ENCODE measurements around the gene RPL29.

- TF ChIP-seq CTCF (conservative IDR thresholded peaks at IDR 0.05 in 1 of 2, IDR thresholded peaks at IDR 0.05 in 1 of 2; ENCODE audit: extremely low read depth in 1 of 2, insufficient read depth in 1 of 2, low read depth in 1 of 2, low read length in 2 of 2): peak in 1 of 2 donors; percentile 25
- no peak for TF ChIP-seq EZH2 (IDR thresholded peaks at IDR 0.05; ENCODE audit: borderline replicate concordance, low read length)
These were observed 41.1 kb upstream of the RPL29 start for GRCh38 chr3:52036829-52037228.
